HG02840 (cell line): ENCODE measurements around the gene AIF1.

ENCODE experiments used
- ATAC-seq: cut with Tn5 transposase; IDR thresholded peaks from one replicate; pipeline ENCODE4 v1.9.1; 2021; ENCODE audit warnings: mild to moderate bottlenecking, moderate library complexity, moderate number of reproducible peaks; ENCODE audit not compliant: unreplicated experiment, low FRiP score

The AIF1 gene

DNA sequence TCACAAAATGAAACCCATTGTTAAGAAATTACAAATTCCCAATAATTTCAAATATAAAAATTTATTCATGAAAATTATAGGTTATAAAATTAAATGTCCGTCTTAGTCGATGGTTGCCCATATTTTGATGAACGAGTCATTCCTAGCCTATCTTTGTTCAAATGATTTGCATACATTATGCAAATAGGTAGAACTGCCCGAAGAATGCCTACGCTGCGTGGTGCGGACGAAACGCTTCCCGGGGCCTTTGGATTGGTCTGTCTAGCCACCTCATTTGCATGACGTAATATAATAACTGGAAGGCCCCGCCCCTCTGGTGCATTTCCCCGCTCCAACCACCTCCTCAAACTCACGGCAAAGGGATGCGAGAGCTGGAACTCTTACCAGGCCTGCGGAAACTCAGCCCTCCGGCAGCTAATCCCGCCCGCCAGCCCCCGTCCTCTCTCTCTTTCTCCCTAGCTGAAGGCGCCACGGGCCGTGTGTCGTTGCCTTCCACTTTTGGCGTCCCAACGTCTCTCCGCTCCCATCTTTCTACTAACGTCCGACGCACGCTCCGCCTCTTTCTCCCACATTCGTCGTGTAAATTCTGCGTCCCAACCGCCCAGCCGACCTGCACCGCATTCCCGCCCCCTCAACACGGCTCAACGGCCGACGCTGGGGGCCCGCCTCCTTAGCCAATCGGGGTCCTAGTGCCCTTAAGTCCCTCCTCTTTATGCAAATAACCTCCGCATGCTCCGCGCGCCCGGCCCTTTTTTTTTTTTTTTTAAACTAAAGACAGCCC is 5.0 kb downstream of the AIF1 start:
- ATAC-seq, result peak; percentile 83

DNA sequence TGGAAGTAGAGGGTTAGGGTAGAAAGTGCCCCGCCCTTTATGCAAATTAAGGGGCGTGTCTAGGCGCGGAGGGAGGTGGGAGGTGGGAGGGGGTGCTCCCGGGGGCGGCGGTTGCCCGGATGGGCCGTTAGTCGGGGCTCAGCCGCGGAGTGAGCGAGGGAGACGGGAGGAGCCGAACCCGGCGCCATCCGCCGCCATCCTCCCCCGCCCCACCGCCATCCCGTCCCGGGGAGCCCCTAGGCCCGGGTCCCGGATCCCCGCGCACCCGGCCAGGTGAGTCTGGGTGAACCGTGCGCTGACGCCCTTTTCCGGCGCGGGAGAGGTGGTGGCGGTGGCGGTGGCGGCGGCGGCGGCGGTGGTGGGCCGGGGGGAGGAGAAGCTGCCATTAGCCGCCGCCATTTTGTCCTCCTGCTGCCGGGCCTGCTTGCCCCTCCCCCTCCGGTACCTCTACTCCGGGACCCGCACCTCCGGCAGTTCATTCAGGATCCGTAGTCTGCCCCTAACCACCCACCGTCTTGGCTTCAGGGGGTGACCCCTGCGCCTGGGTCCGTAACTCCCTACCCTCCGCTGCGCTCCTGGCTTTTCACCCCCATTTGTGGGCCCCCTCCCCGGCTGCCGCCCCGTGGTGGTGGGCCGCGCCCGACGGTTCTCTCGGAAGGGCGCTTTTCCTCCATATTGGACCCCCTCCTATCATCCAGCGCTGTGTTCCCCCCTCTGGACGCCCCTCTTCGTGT is 5.7 kb downstream of the AIF1 start, which contains the start of gene PRRC2A:
PRRC2A (plus strand) TSS at position 130 of the 734 bp plus-strand sequence. CDS start 2,075 bp downstream, outside the sequence.
- ATAC-seq, result peak; percentile 33

DNA sequence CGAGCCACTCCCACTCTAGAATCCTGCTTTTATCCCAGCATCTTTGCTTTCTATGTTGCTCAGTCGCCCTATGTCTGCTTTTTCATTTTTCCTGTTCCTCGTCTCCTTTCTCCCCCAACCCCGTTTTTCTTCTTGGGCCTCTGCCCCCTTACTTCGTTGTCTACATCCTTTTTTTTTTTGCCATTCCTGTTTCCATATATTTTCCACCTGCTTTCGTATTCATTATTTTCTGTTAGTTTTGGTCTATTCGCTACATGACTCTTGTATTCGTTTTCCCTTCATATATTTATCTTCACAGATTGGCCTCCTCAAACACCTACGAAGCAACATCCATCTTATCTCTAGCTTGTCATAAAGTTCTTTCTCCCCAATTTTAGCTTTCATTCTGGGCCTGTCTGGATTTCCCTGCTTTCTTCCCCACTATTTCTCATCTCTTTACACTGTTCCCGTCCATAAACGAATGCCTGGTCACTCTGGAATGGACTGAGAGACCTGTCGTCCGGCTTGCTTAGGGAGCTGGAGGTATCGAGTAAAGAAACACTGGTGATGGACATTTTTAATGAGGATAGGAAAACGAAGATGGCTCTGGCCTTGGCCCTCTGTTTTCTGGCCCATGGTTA is 6.4 kb downstream of the AIF1 start:
- ATAC-seq, result no peak

- no peak for ATAC-seq
These were observed 7.0 kb downstream of the AIF1 start for GRCh38 chr6:31621991-31622390.

GRCh38 chr6:31622684-31623091 is 7.7 kb downstream of the AIF1 start:
- ATAC-seq, result no peak

- no peak for ATAC-seq
These were observed 9.0 kb downstream of the AIF1 start for GRCh38 chr6:31624070-31624469.

DNA sequence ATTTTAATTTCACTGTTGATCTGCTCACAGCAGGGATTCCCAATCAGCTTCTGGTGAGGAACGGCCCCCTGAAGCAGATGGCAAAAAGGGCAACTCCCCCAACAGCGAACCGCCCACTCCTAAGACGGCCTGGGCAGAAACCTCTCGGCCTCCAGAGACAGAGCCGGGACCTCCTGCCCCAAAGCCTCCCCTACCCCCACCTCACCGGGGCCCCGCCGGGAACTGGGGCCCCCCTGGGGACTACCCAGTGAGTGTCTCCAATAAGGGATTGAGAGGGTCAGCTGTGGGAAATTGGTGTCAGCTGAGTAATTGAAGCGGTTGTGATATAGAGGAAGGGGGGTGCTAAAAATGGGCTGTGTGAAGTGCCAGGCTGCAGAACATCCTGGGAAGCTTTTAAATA is 11.9 kb downstream of the AIF1 start:
- no peak for ATAC-seq

GRCh38 chr6:31627690-31628287 is 12.8 kb downstream of the AIF1 start:
- no peak for ATAC-seq

GRCh38 chr6:31629014-31629413 is 14.0 kb downstream of the AIF1 start:
- ATAC-seq, result no peak

- ATAC-seq, result no peak
These were observed 15.3 kb downstream of the AIF1 start for GRCh38 chr6:31630177-31630934.

DNA sequence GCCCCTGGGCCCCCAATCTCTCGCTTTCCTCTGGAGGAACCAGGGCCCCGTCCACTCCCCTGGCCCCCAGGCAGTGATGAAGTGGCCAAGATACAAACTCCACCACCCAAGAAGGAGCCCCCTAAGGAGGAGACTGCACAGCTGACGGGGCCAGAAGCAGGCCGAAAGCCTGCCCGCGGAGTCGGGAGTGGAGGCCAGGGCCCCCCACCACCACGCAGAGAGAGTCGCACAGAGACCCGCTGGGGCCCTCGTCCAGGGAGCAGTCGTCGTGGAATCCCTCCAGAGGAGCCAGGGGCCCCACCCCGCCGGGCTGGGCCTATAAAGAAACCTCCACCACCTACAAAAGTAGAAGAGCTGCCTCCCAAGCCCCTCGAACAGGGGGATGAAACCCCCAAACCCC is 16.2 kb downstream of the AIF1 start:
- ATAC-seq, result no peak

DNA sequence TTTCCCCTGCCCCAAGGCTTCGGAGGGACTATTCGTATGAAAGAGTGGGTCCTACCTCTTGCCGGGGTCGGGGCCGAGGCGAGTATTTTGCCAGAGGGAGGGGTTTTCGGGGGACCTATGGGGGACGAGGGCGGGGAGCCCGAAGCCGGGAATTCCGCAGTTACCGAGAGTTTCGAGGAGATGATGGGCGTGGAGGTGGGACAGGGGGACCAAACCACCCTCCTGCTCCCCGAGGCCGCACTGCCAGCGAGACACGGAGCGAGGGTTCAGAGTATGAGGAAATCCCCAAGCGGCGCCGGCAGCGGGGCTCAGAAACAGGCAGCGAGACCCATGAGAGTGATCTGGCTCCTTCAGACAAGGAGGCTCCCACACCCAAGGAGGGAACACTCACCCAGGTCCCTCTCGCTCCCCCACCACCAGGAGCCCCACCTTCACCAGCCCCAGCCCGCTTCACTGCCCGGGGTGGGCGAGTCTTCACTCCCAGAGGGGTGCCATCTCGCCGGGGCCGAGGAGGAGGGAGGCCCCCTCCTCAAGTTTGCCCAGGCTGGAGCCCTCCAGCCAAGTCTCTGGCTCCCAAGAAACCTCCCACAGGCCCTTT is 16.7 kb downstream of the AIF1 start:
- ATAC-seq, result no peak

- no peak for ATAC-seq
These were observed 17.4 kb downstream of the AIF1 start for GRCh38 chr6:31632279-31632946.

DNA sequence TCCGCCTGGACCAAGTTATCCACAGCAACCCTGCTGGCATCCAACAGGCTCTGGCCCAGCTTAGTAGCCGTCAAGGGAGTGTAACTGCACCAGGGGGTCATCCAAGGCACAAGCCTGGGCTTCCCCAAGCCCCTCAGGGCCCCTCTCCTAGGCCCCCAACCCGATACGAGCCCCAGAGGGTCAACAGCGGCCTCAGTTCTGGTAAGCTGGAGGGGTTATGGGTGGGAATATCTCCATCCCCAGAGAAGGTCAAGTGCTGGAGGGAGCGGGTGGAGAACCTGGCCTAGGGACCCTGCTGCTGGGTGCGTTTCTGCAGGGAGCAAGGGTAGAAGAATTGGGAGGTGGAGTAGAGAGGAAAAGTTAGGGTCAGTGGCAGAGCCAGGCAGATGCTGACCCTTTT is 18.4 kb downstream of the AIF1 start:
- ATAC-seq, result no peak

DNA sequence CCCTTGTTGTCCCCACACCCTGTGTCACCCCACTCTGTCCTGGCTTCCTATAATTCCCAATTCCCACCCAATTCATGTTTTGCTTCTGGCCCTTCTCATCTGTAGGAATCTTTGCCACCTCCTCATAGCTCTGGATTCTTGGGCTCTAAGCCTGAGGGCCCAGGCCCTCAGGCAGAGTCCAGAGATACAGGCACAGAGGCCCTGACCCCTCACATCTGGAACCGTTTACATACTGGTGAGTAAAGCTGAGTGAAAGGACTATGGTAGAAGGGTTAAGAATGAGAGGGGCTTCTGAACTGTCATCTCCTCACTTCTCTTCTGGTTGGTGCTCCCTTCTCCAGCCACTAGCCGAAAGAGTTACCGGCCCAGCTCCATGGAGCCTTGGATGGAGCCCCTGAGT is 19.1 kb downstream of the AIF1 start:
- ATAC-seq, result no peak

GRCh38 chr6:31634969-31635575 is 20.0 kb downstream of the AIF1 start:
- ATAC-seq, result no peak

DNA sequence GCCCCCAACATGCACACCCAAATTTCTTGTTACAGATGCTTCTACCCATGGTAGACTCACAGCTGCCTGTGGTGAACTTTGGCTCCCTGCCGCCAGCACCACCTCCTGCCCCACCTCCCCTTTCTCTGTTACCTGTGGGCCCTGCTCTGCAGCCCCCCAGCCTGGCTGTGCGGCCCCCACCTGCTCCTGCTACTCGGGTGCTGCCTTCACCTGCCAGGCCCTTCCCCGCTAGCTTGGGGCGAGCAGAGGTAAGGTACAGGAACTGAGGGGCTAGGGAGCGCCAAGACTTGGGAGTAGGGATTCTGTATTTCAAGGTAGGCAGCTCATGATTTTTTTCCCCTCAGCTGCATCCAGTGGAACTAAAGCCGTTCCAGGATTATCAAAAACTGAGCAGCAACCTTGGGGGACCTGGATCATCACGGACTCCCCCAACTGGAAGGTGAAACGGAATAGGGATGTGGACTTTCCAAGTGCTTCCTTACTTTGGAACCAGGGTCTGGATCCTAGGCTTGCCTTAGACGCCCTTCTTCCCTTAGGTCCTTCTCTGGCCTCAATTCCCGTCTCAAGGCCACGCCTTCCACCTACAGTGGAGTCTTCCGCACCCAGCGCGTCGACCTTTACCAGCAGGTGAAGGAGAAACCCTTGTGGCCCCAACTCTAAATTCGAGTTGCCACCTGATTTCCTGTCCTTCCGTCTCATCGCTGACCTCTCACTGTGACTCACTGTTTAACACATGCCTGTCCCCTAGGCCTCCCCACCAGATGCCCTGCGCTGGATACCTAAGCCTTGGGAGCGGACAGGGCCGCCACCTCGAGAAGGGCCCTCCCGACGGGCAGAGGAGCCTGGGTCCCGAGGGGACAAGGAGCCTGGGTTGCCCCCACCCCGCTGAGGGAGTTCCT is 21.9 kb downstream of the AIF1 start:
- ATAC-seq, result no peak

DNA sequence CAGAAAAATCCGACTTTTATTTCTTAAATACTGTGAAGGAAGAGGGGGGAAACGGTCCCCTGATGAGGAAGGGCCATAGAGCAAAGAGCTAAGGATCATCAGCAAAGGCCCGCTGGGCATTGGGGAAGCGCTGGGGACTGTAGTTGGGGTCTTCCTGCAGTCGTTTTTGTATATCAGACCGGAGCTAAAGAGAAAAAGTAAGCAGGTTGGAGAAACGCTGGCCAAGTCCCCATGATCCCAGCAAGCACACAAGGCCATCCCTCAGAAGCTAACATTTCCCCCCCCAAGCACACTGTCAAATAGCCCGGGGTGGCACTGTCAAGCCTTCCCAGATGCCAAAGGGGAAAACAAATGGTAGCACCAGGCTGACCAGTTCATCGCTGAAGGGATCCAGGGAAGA is 24.0 kb downstream of the AIF1 start:
- ATAC-seq, result no peak
